GM19328 (cell line): ENCODE results near the gene C12orf56.
"Not testable (repeated sequence)": the region's sequence is repeated elsewhere in the genome, so short reads cannot be mapped to it uniquely, and the experiment has no call there.

ENCODE experiments used
- ATAC-seq: cut with Tn5 transposase; IDR thresholded peaks from one replicate; pipeline ENCODE4 v1.9.1; 2021; ENCODE audit warnings: mild to moderate bottlenecking, moderate library complexity; ENCODE audit not compliant: unreplicated experiment

C12orf56 gene

DNA sequence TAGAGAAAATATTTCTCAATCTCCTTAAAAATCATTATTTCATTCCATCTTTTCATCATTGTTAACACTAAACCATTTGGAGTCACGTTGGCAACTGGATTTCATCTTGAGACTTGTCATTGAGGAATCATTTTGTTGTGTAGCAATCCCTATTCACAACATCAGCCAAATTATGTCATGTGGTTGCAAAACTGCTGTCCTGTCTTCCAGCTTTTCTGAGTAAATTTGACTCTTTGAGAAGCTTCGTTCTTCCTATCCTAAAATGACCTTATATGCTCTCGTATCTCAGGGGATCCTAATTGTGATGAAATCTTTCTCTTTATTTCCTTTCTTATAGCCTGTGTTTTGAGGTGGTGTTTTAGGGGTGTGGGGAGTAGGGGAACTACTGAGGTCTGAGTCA lies 137.9 kb downstream of the C12orf56 start:
- ATAC-seq: no peak

DNA sequence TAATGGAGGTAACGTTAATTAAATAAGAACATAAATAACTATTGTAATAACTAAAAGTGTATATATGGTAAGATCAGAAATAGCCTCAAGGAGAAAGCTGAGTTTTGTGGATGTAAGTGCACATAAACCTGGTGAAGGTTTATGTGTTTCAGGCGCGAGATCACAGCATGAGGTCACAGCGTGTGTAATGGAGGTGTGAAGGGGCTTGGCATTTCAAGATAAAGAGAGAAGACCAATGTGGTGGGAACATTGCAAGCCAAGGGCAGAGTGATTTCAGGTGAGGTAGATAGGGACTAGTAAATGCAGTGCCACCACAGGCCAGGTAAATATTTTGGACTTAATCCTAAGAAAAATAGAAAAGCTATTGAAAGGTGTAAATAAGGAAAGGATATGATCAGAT lies 146.7 kb downstream of the C12orf56 start:
- no peak for ATAC-seq

DNA sequence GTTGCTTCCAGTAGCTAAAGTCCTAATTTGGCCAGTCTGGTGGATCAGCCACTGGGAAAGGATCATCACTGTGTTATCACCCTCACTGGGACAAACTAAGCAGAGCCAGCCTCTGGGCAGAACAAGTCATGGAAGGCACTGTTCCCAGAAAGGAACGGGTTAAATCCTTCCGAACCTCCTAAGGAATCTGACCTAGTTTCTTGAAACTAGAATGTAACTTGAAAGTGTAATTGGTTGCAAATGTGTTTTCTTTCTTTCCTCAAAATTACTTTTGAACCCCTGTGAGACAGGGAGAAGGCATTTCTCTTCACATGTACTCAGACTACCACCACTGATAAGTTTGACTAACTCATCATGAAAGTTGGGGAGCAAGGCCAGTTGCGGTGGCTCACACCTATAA lies 149.8 kb downstream of the C12orf56 start:
- ATAC-seq: no peak

GRCh38 chr12:64237382-64237781 lies 153.2 kb downstream of the C12orf56 start:
- no peak for ATAC-seq

DNA sequence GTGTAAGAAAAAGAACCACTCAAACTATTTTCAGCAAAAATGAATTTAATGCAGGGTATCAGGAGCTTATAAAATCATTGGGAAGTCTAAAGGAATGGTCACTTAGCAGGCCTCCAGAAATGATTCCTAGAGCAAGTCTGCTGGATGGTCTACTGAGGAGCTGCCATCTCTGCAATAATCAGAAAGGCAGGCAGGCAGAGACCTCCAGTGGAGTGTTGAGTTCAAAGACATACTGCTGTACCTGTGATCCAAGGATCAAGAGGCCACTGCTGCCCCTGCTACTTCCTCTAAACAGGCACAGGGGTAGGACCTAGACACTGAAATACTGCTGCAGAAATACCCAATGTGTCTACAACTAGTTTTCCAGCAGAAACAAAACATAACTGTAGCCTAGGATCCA lies 154.0 kb downstream of the C12orf56 start:
- ATAC-seq: no peak

DNA sequence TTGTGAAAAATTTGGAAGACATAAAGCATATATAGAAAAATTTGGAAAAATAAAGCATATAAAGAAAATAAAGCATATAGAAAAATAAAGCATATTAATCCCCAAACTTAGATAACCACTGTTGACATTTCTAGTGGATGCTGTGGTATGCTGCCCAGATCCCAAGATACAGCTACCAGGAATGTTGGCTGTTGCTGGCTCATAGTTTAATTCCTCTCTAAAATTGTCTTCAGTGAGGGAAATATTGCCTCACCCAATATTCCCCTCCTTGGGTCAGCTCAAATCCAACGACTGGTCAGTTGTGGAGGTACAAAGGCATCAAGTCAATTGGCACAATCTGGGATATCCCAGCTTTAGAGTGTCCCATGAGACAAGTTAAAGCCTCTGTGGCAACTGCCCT lies 158.4 kb downstream of the C12orf56 start:
- no peak for ATAC-seq

GRCh38 chr12:64229796-64230195 lies 160.8 kb downstream of the C12orf56 start:
- no peak for ATAC-seq

DNA sequence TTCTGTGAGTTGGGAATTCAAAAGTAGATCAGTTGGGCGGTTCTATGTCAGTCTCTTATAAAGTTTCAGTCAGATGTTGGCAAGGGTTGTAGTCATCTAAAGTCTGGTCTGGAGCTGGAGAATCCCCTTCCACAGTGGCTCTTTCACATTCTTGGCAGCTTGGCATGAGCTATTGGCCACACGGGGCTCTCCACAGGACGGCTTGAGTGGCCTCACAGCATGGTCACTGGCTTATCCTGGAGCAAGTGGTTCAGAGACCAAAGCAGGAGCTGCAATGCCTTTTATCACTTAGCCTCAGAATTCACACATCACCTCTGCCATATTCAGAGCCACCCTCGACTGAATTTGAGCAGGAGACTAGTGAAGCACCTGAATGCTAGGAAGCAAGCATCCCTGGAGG lies 161.3 kb downstream of the C12orf56 start:
- ATAC-seq: no peak

- ATAC-seq: no peak
These were observed 164.9 kb downstream of the C12orf56 start for GRCh38 chr12:64225626-64226025.

GRCh38 chr12:64222009-64222765 lies 168.4 kb downstream of the C12orf56 start, which contains the start of gene KICS2:
Gene KICS2 (minus strand): TSS chr12:64222296. CDS start chr12:64222237, 59 bp downstream.
- ATAC-seq: peak; percentile 92

GRCh38 chr12:64221651-64222008 lies 168.9 kb downstream of the C12orf56 start:
- ATAC-seq: peak; percentile 10

- ATAC-seq: no peak
These were observed 170.5 kb downstream of the C12orf56 start for GRCh38 chr12:64220046-64220445.

DNA sequence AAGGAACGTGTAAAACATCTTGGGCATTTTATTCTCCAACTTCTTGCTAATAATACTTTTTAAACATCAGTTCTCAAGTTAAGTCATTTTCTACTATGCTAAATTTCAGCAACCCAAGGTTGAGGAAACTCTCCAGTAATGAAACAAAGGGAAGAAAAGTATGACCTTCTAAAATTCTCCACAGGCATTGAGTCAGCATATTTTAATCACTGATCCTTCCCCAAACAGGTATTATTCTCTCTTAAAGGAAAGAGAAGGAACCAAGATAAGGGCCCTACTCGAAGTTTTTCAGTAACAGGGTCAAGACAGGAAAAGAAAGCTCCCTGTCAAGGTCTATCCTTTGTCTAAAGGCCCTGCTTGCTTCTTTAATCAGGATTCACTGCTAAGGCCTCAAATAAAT lies 171.4 kb downstream of the C12orf56 start:
- ATAC-seq: no peak

DNA sequence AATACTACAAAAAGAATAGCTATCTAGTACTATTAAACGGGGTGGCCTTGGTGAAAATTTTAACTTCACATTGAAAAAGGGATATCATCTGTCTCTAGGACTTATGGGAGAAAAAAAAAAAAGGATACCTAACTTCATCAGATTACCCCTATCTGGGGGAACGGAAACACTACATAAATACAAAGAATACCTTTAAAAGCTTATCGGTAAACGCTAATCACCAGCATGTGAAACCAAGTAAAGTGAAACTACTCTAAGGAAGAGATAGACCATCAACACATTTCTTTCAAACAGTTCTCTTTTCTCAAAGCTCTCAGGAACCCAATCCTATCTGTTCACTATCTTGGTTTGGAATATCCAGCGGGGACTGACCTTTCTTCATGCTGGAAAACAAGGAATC lies 172.0 kb downstream of the C12orf56 start:
- ATAC-seq: no peak

- ATAC-seq: not testable (repeated sequence)
These were observed 172.9 kb downstream of the C12orf56 start for GRCh38 chr12:64217643-64218042.

DNA sequence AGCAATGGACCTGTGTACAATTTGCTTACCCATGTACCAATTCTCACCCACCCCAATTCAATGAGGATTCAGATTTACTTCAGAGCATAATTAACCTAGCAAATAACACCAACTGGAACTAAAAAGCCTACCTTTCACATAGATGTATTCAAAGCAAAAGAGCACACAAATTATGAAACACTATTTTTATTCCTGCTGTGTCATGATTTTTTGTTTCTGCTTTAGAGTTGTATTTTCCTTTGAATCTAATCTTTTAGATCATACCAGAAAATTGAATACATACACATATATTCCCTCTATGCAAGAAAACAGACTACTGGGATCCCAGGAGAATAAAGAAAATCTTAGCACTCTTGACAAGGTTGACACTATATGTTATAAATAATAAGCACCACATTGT lies 174.3 kb downstream of the C12orf56 start:
- ATAC-seq: no peak
